ENCODE results near the gene WDR19. TPM values are rescaled to one million over a fixed set of nuclear protein-coding genes. Genes with fewer than 3 reads are reported as not detected.

Gene WDR19
- total RNA-seq, 1 donor from 2014 or later = 28.4 TPM

GRCh38 chr4:39312816-39313215 lies 130.5 kb downstream of the WDR19 start:
- intact Hi-C loops (cut with micrococcal nuclease) = no loop called here
- Mint-ChIP-seq H3K36me3 (ENCODE audit: low read depth) (peaks cover 65% of the 10 kb centered on the region), H3K9me3 (no peaks in the 10 kb centered on the region), H3K27me3 (no peaks in the 10 kb centered on the region), H3K27ac (no peak overlapping the region), H3K4me3 (no peak overlapping the region), H3K4me1 (no peaks in the 10 kb centered on the region)
- no peak for ATAC-seq (ENCODE audit: low read depth)
- ChIA-PET CTCF (no interaction called here), POLR2A (no interaction called here)
- TF ChIP-seq CTCF (IDR thresholded peaks at IDR 0.05) = no peak
- DNase-seq = no peak

GRCh38 chr4:39319676-39320075 lies 137.3 kb downstream of the WDR19 start:
- H3K4me1 Mint-ChIP-seq = no peaks in the 10 kb centered on the region
- H3K36me3 Mint-ChIP-seq (ENCODE audit: low read depth) = peaks cover 57% of the 10 kb centered on the region
- ATAC-seq (ENCODE audit: low read depth) = no peak
- TF ChIP-seq CTCF (IDR thresholded peaks at IDR 0.05) = no peak
- H3K4me3 Mint-ChIP-seq = no peak overlapping the region
- ChIA-PET POLR2A (no interaction called here), CTCF (no interaction called here)
- no peak overlapping the region for H3K27ac Mint-ChIP-seq
- no peak for DNase-seq
- intact Hi-C loops (cut with micrococcal nuclease) = no loop called here
- no peaks in the 10 kb centered on the region for H3K27me3 Mint-ChIP-seq
- H3K9me3 Mint-ChIP-seq = no peaks in the 10 kb centered on the region

GRCh38 chr4:39320381-39321115 lies 138.2 kb downstream of the WDR19 start:
- Mint-ChIP-seq H3K36me3 (ENCODE audit: low read depth) (peaks cover 64% of the 10 kb centered on the region), H3K27me3 (no peaks in the 10 kb centered on the region), H3K4me1 (no peaks in the 10 kb centered on the region), H3K4me3 (no peak overlapping the region), H3K27ac (no peak overlapping the region), H3K9me3 (no peaks in the 10 kb centered on the region)
- no peak for ATAC-seq (ENCODE audit: low read depth)
- CTCF ChIA-PET = no interaction called here
- POLR2A ChIA-PET = interaction anchor here (0.6 to 0.7 kb wide), 2 partner anchors 372 to 906 kb away, joined by 3 to 10 read pairs; no protein-coding TSS in a partner anchor
- no peak for DNase-seq
- intact Hi-C loops (cut with micrococcal nuclease) = no loop called here
- no peak for TF ChIP-seq CTCF (IDR thresholded peaks at IDR 0.05)

GRCh38 chr4:39323821-39324220 lies 141.5 kb downstream of the WDR19 start:
- DNase-seq = no peak

GRCh38 chr4:39324446-39324845 lies 142.1 kb downstream of the WDR19 start:
- no peaks in the 10 kb centered on the region for H3K9me3 Mint-ChIP-seq
- H3K27me3 Mint-ChIP-seq = no peaks in the 10 kb centered on the region
- intact Hi-C loops (cut with micrococcal nuclease) = no loop called here
- no peak for TF ChIP-seq CTCF (IDR thresholded peaks at IDR 0.05)
- no peak overlapping the region for H3K4me3 Mint-ChIP-seq
- no peak for DNase-seq
- peaks cover 68% of the 10 kb centered on the region for H3K36me3 Mint-ChIP-seq (ENCODE audit: low read depth)
- CTCF ChIA-PET = no interaction called here
- no peaks in the 10 kb centered on the region for H3K4me1 Mint-ChIP-seq
- ATAC-seq (ENCODE audit: low read depth) = no peak
- no peak overlapping the region for H3K27ac Mint-ChIP-seq
- POLR2A ChIA-PET = no interaction called here

More at GRCh38 chr4:39323821-39324220, 141.5 kb downstream of the WDR19 start:
- intact Hi-C loops (cut with micrococcal nuclease) = no loop called here
- no peak overlapping the region for H3K4me3 Mint-ChIP-seq
- H3K36me3 Mint-ChIP-seq (ENCODE audit: low read depth) = peaks cover 69% of the 10 kb centered on the region
- no peaks in the 10 kb centered on the region for H3K4me1 Mint-ChIP-seq
- ATAC-seq (ENCODE audit: low read depth) = no peak
- ChIA-PET POLR2A (no interaction called here), CTCF (no interaction called here)
- H3K9me3 Mint-ChIP-seq = no peaks in the 10 kb centered on the region
- no peaks in the 10 kb centered on the region for H3K27me3 Mint-ChIP-seq
- no peak for TF ChIP-seq CTCF (IDR thresholded peaks at IDR 0.05)
- no peak overlapping the region for H3K27ac Mint-ChIP-seq
